Tibial nerve (tissue), 3 donors: ENCODE data around the gene SLC35G2.
A peak's percentile ranks its signal among the peaks of the same experiment; 100 is the strongest.

Experiments used
- EP300 ChIP-seq, 2 donors: sonication (generic); formaldehyde crosslinking; IDR thresholded peaks; one replicate each; pipeline ENCODE4 v1.6.1; 2017; ENCODE audit warnings: antibody characterized with exemption in 2 of 2, mild to moderate bottlenecking in 1 of 2
- POLR2A ChIP-seq, 2 donors: fragments of 450-650 bp; IDR thresholded peaks; one replicate each; pipeline ENCODE4 v1.6.1; 2017; ENCODE audit warnings: antibody characterized with exemption in 2 of 2, mild to moderate bottlenecking in 2 of 2, moderate library complexity in 2 of 2

- TF ChIP-seq POLR2A (IDR thresholded peaks at IDR 0.05) (no peak), EP300 (IDR thresholded peaks at IDR 0.05) (peak in 1 of 2 donors; percentile 56)
Measured at GRCh38 chr3:136802481-136802996, 16.4 kb upstream of the SLC35G2 start.
